ENCODE measurements around the gene CCDC7.
"Not testable (repeated sequence)": the region's sequence is repeated elsewhere in the genome, so short reads cannot be mapped to it uniquely, and the experiment has no call there.

CCDC7 gene

GRCh38 chr10:32445740-32446535 lies at the start of gene CCDC7:
Gene CCDC7, plus strand, starts transcription at chr10:32446140. Its CDS starts 5,503 bp downstream, at chr10:32451643.
- peak; percentile 41 to 62 for DNase-seq (ENCODE audit: low read depth in 2 of 2, low spot score in 1 of 2)

DNA sequence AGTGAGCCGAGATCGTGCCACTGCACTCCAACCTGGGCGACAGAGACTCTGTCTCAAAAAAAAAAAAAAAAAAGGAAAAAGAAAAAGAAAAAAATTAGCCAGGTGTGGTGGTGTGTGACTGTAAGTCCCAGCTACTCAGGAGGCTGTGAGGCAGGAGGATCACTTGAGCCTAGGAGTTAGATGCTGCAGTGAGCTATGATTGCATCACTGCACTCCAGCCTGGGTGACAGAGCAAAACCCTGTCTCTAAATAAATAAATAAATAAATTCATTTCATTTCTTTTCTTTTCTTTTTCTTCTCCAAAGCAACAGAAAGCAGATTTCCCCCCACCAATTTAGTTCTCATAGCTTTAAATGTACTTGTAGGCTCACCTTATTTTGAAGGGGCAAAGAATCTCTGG lies 48.8 kb upstream of the CCDC7 start:
- not testable (repeated sequence) for DNase-seq (ENCODE audit: low read depth in 2 of 2, low spot score in 1 of 2)

DNA sequence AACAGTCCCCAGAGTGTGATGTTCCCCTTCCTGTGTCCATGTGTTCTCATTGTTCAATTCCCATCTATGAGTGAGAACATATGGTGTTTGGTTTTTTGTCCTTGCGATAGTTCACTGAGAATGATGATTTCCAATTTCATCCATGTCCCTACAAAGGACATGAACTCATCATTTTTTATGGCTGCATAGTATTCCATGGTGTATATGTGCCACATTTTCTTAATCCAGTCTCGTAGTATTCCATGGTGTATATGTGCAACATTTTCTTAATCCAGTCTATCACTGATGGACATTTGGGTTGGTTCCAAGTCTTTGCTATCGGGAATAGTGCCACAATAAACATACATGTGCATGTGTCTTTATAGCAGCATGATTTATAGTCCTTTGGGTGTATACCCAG lies 46.2 kb upstream of the CCDC7 start:
- not testable (repeated sequence) for DNase-seq (ENCODE audit: low read depth in 2 of 2, low spot score in 1 of 2)

DNA sequence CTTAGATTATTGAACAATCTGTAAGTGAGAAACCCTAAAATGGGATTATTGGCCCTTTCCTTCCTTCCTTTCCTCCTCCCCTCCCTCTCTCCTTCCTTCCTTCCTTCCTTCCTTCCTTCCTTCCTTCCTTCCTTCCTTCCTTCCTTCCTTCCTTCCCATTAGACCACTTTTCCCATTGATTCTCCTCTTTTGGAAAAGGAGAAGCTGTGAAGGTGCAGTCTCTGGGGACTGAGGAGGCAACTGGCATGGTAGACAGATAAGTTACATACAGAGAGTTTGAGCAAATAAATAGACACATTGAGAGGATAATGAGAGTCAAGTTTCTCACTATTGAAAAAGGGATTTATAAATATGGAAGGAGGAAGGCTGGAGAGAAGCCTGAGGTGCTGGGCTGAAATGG lies 45.0 kb upstream of the CCDC7 start:
- DNase-seq (ENCODE audit: low read depth in 2 of 2, low spot score in 1 of 2): no peak

- DNase-seq (ENCODE audit: low read depth in 2 of 2, low spot score in 1 of 2): no peak
These were observed 43.4 kb upstream of the CCDC7 start for GRCh38 chr10:32402499-32402898.

- DNase-seq (ENCODE audit: low read depth in 2 of 2, low spot score in 1 of 2): no peak
These were observed 42.8 kb upstream of the CCDC7 start for GRCh38 chr10:32403091-32403490.

GRCh38 chr10:32408690-32409089 lies 37.2 kb upstream of the CCDC7 start:
- DNase-seq (ENCODE audit: low read depth in 2 of 2, low spot score in 1 of 2): no peak

DNA sequence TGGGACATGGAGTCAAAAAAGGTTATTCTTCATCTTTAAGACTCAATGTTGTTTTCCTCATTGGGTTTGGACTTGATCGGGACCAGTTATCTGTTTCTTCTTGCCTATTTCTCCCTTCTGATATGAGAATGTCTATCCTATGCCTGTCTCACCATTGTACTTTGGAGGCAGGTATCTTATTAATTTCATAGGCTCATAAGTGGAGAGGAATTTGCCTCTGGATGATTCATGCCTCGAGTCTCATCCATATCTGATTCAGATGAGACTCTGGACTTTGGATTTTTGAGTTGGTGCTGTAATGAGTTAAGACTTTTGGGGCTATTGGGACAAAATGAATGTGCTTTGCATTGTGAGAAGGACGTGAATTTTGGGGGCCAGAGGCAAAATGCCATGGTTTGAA lies 36.2 kb upstream of the CCDC7 start:
- no peak for DNase-seq (ENCODE audit: low read depth in 2 of 2, low spot score in 1 of 2)

- DNase-seq (ENCODE audit: low read depth in 2 of 2, low spot score in 1 of 2): no peak
These were observed 35.4 kb upstream of the CCDC7 start for GRCh38 chr10:32410569-32410968.

DNA sequence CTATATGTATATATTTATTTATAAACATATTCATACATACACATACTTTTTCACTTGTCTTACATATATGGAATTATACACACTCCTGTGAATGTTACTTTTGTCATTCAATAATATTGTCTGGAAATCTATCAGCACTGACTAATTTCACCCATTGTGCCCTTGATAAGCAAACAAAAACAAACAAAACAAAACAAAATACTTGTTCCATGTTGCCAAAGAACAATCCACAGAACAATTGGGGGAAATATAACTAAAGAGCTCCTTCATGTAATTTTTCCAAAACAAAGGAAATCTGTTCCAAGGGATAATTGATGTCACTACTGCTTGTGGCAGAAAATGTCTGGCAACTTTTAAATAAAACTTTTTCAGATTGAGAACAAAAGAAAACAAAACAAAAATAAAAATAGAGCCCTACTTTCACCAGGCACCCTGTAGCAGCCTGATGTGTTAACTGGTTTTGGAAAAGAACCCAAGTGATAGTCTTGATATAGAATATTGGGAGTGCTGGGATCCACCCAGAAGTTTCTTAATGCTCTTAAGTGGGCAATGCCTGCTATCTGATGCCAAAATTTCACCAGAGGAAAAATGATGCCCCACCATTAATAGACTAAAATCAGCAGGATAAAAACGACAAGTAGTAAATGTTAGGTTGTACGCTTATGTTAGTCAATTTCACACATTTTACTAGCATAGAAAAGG lies 34.0 kb upstream of the CCDC7 start:
- DNase-seq (ENCODE audit: low read depth in 2 of 2, low spot score in 1 of 2): no peak

DNA sequence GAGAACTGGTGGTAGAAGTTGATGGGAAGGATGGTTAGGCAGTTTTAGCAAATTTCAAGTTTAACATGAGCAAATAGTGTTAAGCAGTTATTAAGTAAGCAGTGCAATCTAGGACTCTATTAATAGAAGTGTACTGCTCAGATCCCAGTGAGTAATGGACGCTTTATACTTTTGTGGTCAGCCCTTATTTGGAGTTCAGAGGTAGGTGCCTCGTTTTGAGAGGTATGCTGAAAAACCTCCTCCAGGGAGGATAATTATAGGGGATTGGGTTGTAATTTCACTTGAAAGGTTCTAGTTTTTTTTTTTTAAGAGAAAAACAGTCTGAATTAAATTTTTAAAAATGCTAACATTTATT lies 33.5 kb upstream of the CCDC7 start:
- no peak for DNase-seq (ENCODE audit: low read depth in 2 of 2, low spot score in 1 of 2)

GRCh38 chr10:32413513-32413912 lies 32.4 kb upstream of the CCDC7 start:
- peak in 1 of 2 donors; percentile 9 for DNase-seq (ENCODE audit: low read depth in 2 of 2, low spot score in 1 of 2)

GRCh38 chr10:32415361-32415760 lies 30.6 kb upstream of the CCDC7 start:
- DNase-seq (ENCODE audit: low read depth in 2 of 2, low spot score in 1 of 2): no peak

GRCh38 chr10:32417911-32418547 lies 27.9 kb upstream of the CCDC7 start:
- no peak for DNase-seq (ENCODE audit: low read depth in 2 of 2, low spot score in 1 of 2)

- no peak for DNase-seq (ENCODE audit: low read depth in 2 of 2, low spot score in 1 of 2)
These were observed 27.4 kb upstream of the CCDC7 start for GRCh38 chr10:32418572-32418971.

- DNase-seq (ENCODE audit: low read depth in 2 of 2, low spot score in 1 of 2): no peak
These were observed 26.3 kb upstream of the CCDC7 start for GRCh38 chr10:32419615-32420014.

- no peak for DNase-seq (ENCODE audit: low read depth in 2 of 2, low spot score in 1 of 2)
These were observed 19.8 kb upstream of the CCDC7 start for GRCh38 chr10:32426186-32426585.

- no peak for DNase-seq (ENCODE audit: low read depth in 2 of 2, low spot score in 1 of 2)
These were observed 12.4 kb upstream of the CCDC7 start for GRCh38 chr10:32433542-32433941.

GRCh38 chr10:32436215-32436614 lies 9.7 kb upstream of the CCDC7 start:
- no peak for DNase-seq (ENCODE audit: low read depth in 2 of 2, low spot score in 1 of 2)

- no peak for DNase-seq (ENCODE audit: low read depth in 2 of 2, low spot score in 1 of 2)
These were observed 8.6 kb upstream of the CCDC7 start for GRCh38 chr10:32437334-32437733.

DNA sequence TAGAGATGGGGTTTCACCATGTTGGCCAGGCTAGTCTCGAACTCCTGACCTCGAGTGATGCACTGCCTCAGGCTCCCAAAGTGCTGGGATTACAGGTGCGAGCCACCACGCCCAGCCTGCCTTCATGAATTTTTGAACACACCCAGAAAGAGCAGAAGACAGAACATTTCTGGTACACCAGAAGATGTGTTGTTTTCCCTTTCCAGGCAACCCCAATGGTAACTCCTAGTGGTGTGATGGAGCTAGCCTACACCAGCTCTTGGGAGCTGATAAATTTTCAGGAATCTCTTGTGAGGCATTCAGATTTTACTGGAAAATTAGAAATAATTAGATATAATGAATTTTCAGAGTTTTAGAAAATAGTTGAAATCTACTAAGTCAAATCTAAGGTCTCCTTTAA lies 904 bp upstream of the CCDC7 start:
- no peak for DNase-seq (ENCODE audit: low read depth in 2 of 2, low spot score in 1 of 2)

Data from stimulated activated CD8-positive, alpha-beta memory T cell treated with anti-CD3 and anti-CD28 coated beads, Interleukin-4, amount 100 ng/mL, for 4 hours (primary cell).